HL-60/S4 treated with phorbol 12-myristate 13-acetate at 8.2 ng/mL for 4 days and 3 days (cell line): ENCODE results near the gene PTGIR.

Experiments
- in situ Hi-C: fragments of 300-500 bp; cut with MboI; formaldehyde crosslinking; loops from 2 replicates; pipeline ENCODE4 v1.15.0; 2022; ENCODE audit warnings: low sequenced_read_pairs

Gene PTGIR

GRCh38 chr19:46616631-46617322, 8.1 kb downstream of the PTGIR start:
- in situ Hi-C loops: no loop called here

GRCh38 chr19:46615966-46616365, 8.9 kb downstream of the PTGIR start:
- in situ Hi-C loops: no loop called here

GRCh38 chr19:46614114-46614722, 10.7 kb downstream of the PTGIR start:
- in situ Hi-C loops: no loop called here

- in situ Hi-C loops: no loop called here
Observed at GRCh38 chr19:46613525-46613924, 11.4 kb downstream of the PTGIR start.

GRCh38 chr19:46611776-46612175, 13.1 kb downstream of the PTGIR start:
- in situ Hi-C loops: no loop called here

- in situ Hi-C loops: no loop called here
Observed at GRCh38 chr19:46610851-46611770, 13.8 kb downstream of the PTGIR start.

- in situ Hi-C loops: no loop called here
Observed at GRCh38 chr19:46610413-46610775, 14.5 kb downstream of the PTGIR start.

GRCh38 chr19:46609511-46610412, 15.1 kb downstream of the PTGIR start:
- in situ Hi-C loops: no loop called here

- in situ Hi-C loops: no loop called here
Observed at GRCh38 chr19:46608581-46609345, 16.1 kb downstream of the PTGIR start.

GRCh38 chr19:46608178-46608577, 16.7 kb downstream of the PTGIR start:
- in situ Hi-C loops: no loop called here

GRCh38 chr19:46607448-46607841, 17.4 kb downstream of the PTGIR start:
- in situ Hi-C loops: no loop called here

GRCh38 chr19:46606681-46607447, 18.0 kb downstream of the PTGIR start:
- in situ Hi-C loops: no loop called here

- in situ Hi-C loops: no loop called here
Observed at GRCh38 chr19:46606019-46606418, 18.9 kb downstream of the PTGIR start.

- in situ Hi-C loops: no loop called here
Observed at GRCh38 chr19:46605356-46605821, 19.5 kb downstream of the PTGIR start.

GRCh38 chr19:46604781-46605355, 20.0 kb downstream of the PTGIR start:
- in situ Hi-C loops: no loop called here

GRCh38 chr19:46603752-46604231, 21.1 kb downstream of the PTGIR start:
- in situ Hi-C loops: no loop called here

GRCh38 chr19:46603195-46603637, 21.7 kb downstream of the PTGIR start:
- in situ Hi-C loops: no loop called here

- in situ Hi-C loops: no loop called here
Observed at GRCh38 chr19:46602392-46603194, 22.3 kb downstream of the PTGIR start.
